ENCODE results near the gene IL1R2.

GRCh38 chr2:101995019-101995418 lies 3.3 kb downstream of the IL1R2 start:
- no peak for TF ChIP-seq CTCF (IDR thresholded peaks at IDR 0.05; ENCODE audit: low read depth, low read length, poor library complexity, severe bottlenecking)
- no peak for TF ChIP-seq EZH2phosphoT487 (IDR thresholded peaks at IDR 0.05; ENCODE audit: borderline replicate concordance, low read length)
